Endothelial cell of umbilical vein (primary cell): Measurements from ENCODE around the gene RINL.

Experiments
- EZH2 ChIP-seq: IDR thresholded peaks from 2 replicates; pipeline ENCODE4 v1.6.1; 2012; ENCODE audit warnings: borderline replicate concordance, low read depth, mild to moderate bottlenecking, moderate library complexity, low read length, inconsistent platforms; ENCODE audit not compliant: severe bottlenecking
- FOS ChIP-seq: IDR thresholded peaks from 2 replicates; pipeline ENCODE4 v1.6.1; 2011; ENCODE audit warnings: mild to moderate bottlenecking, low read length, moderate library complexity, borderline replicate concordance; ENCODE audit not compliant: insufficient read depth
- GATA2 ChIP-seq: IDR thresholded peaks from 2 replicates; pipeline ENCODE4 v1.7.0; 2011; ENCODE audit warnings: low read depth, mild to moderate bottlenecking, moderate library complexity, mixed read lengths, low read length; ENCODE audit not compliant: insufficient read length, insufficient read depth
- JUN ChIP-seq: IDR thresholded peaks from 2 replicates; pipeline ENCODE4 v1.6.1; 2011; ENCODE audit warnings: borderline replicate concordance, low read depth; ENCODE audit not compliant: insufficient read length, insufficient read depth
- MYC ChIP-seq: IDR thresholded peaks from one replicate; pipeline ENCODE4 v1.6.1; 2011; ENCODE audit warnings: mild to moderate bottlenecking, low read depth, low read length
- POLR2A ChIP-seq: IDR thresholded peaks from 2 replicates; pipeline ENCODE4 v1.6.1; 2012; ENCODE audit warnings: low read depth, mild to moderate bottlenecking, control low read depth, low read length
- POLR2AphosphoS5 ChIP-seq: IDR thresholded peaks from 2 replicates; pipeline ENCODE4 v1.6.1; 2012; ENCODE audit warnings: low read depth, mild to moderate bottlenecking, control low read depth, low read length, moderate library complexity; ENCODE audit not compliant: insufficient read depth
- TF ChIP-seq, protein P1 (sequence below), 2 donors: IDR thresholded peaks; 1 replicate in 1 of 2; 2 replicates in 1 of 2; pipeline ENCODE4 v1.5.1; 2011; ENCODE audit warnings: low read length in 2 of 2, mild to moderate bottlenecking in 2 of 2, moderate library complexity in 2 of 2, control low read depth in 1 of 2, inconsistent platforms in 1 of 2, low read depth in 1 of 2; ENCODE audit not compliant: insufficient read depth in 1 of 2; ENCODE audit errors: extremely low read depth in 1 of 2
- TF ChIP-seq, protein P2 (sequence below): IDR thresholded peaks from 2 replicates; pipeline ENCODE4 v1.6.1; 2011; ENCODE audit not compliant: insufficient read depth, insufficient read length

DNA sequence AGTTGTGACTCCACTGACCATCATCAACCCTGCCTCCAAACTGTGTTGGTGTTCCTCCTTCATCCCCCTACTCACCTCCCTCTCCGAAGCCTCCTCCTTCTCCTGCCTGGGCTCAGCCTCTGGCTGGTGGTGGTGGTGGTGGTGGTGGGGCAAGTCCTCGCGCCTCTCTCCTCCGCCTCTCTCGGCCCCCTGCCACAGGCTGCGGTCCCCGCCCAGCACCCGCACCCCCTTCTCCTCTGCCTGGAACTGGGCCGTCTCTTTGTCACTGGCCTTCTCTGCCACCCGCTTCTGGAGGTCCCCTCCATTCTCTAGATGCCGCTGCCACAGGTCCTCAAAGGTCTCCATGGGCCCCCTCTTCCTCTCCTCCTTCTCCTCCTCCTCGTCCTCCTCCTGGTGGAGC lies 32.4 kb upstream of the RINL start:
- no peak for TF ChIP-seq POLR2A
- no peak for TF ChIP-seq POLR2AphosphoS5
- TF ChIP-seq, protein P1, sequence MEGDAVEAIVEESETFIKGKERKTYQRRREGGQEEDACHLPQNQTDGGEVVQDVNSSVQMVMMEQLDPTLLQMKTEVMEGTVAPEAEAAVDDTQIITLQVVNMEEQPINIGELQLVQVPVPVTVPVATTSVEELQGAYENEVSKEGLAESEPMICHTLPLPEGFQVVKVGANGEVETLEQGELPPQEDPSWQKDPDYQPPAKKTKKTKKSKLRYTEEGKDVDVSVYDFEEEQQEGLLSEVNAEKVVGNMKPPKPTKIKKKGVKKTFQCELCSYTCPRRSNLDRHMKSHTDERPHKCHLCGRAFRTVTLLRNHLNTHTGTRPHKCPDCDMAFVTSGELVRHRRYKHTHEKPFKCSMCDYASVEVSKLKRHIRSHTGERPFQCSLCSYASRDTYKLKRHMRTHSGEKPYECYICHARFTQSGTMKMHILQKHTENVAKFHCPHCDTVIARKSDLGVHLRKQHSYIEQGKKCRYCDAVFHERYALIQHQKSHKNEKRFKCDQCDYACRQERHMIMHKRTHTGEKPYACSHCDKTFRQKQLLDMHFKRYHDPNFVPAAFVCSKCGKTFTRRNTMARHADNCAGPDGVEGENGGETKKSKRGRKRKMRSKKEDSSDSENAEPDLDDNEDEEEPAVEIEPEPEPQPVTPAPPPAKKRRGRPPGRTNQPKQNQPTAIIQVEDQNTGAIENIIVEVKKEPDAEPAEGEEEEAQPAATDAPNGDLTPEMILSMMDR (IDR thresholded peaks at IDR 0.05; ENCODE audit: extremely low read depth in 1 of 2, insufficient read depth in 1 of 2, low read depth in 1 of 2, low read length in 2 of 2), result no peak
- TF ChIP-seq, protein P2, sequence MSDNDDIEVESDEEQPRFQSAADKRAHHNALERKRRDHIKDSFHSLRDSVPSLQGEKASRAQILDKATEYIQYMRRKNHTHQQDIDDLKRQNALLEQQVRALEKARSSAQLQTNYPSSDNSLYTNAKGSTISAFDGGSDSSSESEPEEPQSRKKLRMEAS, result no peak
- TF ChIP-seq MYC, result no peak
- no peak for TF ChIP-seq FOS
- TF ChIP-seq JUN, result no peak
- no peak for TF ChIP-seq EZH2
- TF ChIP-seq GATA2, result no peak
